ENCODE results near the gene TBXA2R.
"Not testable (repeated sequence)": the region's sequence is repeated elsewhere in the genome, so short reads cannot be mapped to it uniquely, and the experiment has no call there.

TBXA2R gene

DNA sequence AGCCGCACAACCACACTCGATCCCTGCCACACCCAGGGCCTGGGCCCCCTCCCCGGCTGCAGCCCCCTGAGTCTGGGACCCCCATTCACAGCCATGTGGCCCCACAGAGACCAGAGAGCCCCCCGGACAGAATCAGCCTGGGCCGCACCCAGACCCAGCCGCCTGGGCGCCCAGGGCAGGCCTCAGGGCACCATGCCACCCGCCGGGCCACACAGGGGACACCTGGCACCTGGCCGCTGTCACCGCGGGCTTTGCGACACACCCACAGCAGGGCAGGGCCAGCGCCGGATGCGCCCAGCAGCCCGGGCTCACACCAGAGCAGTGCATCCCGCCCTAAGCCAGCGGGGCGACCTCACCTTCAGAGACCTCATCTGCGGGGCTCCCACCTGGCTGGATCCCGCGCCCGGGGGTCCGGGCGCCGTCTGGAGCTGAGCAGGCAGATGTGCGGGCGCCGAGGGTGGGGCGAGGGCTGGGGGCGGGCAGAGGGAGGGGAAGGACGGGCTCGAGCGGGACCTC is 443 bp downstream of the TBXA2R start:
- no peak for DNase-seq

DNA sequence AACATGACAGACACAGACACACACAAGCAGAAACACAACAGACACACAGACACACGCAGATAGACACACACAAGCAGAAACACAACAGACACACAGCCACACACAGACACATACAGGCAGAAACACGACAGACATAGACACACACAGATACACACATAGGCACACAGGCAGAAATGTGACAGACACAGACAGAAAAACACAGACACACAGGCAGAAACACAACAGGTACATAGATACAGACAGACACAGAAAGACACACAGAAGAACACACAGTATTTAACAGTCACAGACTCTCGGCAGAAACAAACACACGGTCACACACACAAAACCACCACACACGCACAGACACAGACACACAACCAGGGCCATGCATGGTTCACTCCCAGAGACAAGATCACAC is 905 bp downstream of the TBXA2R start:
- DNase-seq = no peak

DNA sequence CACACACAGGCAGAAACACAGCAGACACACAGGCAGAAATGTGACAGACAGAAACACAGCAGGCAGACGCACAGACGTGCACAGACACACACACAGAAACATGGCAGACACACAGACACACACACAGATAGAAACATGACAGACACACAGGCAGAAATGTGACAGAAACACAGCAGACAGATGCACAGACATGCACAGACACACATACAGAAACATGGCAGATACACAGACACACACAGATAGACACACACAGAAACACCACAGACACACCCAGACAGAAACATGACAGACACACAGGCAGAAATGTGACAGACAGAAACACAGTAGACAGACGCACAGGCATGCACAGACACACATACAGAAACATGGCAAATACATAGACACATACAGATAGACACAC is 1.3 kb downstream of the TBXA2R start:
- DNase-seq = no peak

DNA sequence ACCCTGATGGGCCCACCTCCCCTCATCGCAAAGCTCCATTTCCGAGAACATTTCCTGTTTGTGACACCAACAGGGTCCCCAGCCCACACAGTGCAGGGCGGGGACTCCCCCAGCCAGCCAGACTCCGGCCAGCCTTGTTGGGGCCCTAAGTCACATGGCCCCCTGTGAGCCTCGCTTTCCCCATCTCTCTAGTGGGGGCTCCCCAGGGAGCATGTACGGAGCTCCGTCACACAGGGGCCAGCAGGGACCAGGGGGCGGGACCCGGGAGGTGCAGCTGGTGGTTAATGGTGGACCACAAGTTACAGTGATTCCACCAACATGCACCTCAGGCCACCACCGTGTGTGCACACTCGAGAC is 1.7 kb downstream of the TBXA2R start:
- no peak for DNase-seq

DNA sequence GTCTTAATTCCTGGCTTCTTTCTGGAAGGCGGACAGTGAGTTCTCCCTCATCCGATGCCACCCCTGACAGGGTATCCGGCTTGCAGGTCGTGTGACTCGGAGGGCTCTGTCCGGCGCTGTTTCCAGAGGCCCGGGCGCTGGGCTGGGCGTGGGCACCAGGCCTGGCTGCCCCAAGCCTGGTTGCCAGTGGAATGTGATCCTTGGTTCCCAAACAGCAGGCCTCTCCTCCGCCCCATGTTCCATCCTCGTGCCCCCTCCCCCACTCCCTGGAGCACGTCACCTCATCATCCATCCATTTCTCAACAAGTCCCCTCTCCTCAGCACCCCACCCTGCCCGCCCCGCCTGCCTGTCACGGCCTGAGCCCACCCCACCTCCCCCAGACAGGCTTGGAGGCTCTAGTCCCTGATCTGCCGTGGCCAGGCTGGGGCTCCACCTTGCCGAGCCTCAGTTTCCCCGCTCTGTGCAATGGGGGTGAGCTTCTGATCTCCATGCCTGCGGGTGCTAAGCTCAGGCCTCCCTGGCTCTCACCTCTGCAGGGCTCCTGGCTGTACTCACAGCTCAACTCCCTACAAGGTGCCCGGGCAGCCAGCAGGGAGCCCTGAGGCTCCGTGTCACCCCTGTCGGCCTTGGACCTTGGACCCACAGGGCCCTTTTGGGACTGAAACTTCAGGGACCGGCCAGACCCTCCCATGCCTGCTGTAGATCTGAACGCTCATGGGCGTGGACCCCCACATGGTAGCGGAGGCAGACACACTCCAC is 2.3 kb downstream of the TBXA2R start:
- no peak for DNase-seq

DNA sequence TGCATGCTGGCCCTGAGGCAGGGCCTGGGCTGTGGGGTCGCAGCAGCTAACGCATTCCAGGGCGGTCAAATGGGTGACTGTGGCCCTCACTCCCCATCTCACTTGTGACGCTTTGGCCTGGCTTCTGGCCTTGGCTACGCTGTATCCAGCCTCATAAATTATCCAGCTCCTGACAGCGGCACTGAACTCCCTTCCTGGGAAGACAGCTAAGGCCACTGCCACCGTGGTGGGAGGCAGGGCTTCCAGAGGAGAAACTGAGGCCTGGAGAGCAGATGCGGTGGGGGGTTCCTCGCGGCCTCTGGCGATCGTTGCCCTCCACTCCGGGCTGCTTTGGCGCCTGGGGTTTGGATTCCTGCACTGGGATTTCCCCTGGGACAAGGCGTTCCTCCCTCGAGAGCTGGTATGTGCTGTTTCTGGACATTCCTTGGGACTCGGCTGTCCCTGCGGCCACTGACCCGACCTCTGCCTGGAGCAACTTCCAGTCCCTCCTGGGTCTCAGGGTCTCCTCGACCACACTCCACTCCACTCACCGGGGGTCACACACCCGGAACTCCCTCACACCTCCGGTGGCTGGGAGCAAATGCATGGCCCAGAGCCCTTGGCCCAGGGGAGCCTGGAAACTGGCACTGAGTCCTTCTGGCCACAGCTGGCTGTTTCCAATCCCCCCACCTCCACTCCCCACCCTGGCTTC is 3.4 kb downstream of the TBXA2R start:
- DNase-seq = peak; percentile 66

DNA sequence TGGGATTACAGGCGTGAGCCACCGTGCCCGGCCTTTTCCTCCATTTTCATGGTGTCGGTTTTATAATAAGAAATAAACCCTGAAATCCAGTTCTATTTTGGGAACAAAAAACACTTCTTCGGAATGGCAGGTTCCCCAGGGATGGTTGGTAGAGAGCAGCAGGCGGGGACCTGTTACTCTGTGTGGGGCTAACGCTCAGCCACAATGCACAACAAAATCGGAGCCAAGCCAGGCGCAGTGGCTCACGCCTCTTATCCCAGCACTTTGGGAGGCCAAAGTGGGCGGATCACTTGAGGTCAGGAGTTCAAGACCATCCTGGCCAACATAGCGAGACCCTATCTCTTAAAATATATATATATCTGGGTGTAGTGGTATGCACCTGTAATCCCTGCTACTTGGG is 5.7 kb downstream of the TBXA2R start:
- DNase-seq = no peak

DNA sequence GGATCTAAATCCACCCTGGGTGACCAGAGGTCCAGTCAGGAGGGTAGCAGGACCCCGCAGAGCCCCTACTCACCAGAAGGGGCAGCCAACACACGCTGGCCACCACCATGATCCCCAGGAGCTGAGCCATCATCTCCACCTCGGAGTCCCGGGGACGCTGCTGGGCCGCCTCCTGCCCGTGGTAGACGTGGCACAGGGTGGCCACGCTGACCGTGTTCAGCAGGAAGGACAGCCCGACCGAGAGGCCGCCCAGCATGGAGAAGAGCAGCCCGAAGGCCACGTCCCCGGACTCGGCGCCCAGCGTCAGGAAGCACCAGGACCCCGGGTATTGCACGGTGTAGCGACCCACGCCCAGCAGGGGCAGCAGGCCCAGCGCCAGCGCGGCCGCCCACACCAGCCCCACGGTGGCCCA is 6.9 kb downstream of the TBXA2R start:
- no peak for DNase-seq

DNA sequence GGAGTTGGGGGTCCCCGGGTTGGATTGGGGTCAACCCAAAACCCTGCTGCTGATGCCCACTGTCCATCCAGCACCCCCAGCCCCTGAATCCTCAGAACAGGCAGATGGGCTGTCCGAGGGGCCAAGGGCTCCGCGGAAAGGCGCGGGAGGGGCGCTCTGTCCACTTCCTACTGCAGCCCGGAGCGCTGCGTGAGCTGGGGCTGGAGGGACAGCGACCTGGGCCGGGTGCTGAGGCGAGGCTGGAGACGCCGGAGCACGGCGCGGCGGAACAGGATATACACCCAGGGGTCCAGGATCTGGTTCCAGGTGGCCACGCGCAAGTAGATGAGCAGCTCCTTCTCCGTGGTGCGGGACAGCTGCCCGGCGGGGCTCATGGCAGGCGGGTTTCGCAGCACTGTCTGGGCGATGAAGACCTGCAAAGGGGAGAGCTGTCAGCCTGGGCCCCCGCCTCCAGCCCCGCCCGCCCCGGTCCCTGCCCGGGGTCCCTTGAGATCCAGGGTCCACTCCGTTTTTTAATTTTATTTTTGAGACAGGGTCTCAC is 11.1 kb downstream of the TBXA2R start:
- no peak for DNase-seq

DNA sequence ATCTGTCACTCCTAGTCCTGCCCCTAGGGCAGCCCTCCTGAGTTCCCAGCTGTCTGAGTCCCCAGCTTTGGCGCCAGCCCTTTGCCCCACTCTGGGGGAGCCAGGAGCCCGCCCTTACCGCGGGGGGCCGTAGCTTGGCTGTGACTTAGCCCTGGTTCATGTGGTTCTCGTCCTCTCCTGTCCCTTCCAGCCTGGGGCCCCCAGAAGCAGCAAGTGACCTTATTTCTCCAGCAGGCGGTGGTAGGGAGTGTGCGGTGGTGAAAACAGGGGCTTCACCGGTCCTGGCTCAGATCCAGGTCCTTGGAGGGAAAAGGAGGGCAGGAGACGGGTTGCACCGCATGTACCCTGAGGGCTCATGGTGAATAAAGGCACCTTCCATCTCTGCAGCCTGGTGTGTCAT is 13.5 kb downstream of the TBXA2R start:
- DNase-seq = no peak

DNA sequence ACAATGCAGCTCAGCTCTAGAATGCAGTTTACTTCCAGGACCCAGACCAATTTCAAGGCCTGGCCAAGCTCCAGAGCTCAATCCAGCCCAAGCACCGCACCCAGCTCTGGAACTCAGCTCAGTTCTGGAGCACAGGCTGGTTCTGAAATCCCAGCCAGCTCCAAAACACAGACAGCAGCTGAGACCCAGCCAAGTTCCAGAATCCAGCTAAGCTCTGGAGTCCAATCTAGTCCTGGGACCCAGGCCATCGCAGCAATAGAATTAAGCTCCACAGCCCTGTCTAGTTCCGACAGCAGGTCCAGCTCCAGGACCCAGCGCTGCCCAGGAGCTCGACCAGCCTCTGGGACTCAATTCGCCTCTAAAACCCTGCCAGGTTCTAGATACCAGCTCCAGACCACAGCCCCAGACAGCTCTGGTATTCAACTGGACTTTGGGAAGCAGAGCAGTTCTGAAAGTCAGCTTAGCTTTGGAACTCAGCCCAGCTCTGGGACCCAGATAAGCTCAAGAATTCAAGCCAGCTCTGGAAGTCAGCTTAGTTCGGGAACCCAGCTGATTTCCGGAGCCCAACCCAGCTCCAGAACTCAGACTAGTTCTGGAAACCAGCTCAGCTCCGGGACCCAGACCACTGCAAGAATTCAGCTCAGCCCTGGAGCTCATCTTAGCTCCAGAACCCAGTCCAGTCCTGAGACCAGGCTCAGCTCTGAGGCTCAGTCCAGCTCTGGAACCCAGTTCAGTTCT is 14.6 kb downstream of the TBXA2R start:
- DNase-seq = no peak

DNA sequence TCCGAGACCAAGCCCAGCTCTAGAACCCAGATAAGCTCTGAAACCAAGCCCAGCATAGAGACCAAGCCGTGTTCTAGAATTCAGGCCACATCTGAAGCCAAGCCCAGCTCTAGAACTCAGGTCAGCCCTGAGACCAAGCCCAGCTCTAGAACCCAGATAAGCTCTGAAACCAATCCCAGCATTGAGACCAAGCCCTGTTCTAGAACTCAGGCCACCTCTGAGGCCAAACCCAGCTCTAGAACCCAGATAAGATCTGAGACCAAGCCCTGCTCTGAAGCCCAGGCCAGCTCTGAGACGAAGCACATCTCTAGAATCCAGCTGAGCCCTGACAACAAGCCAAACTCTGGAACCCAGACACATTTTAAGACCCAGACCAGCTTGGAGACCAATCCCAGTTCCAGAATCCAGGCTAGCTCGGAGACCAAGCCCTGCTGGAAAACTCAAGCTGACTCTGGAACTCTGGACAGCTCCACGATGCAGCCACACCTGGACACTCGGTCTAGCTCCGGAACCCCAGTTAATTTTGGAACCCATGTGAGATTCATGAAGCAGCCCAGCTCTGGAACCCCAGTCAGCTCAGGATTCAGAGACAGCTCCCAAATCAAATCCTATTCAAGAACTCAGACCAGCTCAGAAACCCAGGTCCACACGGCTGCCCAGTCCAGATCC is 15.6 kb downstream of the TBXA2R start:
- DNase-seq = no peak

DNA sequence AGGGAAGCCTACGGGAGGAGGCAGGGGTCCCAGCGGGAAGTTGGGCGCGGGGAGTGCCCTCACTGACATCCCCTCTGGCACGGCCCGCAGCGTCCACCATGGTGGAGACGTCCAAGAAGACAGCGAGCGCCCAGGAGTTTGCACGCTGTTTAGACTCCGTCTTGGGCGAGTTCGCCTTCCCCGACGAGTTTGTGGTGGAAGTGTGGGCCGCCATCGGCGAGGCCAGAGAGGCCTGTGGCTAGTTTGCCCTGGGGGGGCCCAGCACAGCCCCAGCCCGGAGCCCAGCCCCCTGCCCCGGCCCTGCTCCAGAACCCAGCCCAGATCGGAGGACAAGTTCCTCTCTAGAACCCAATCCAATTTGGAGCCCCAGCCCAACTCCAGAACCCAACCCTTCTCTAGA is 16.7 kb downstream of the TBXA2R start:
- no peak for DNase-seq

DNA sequence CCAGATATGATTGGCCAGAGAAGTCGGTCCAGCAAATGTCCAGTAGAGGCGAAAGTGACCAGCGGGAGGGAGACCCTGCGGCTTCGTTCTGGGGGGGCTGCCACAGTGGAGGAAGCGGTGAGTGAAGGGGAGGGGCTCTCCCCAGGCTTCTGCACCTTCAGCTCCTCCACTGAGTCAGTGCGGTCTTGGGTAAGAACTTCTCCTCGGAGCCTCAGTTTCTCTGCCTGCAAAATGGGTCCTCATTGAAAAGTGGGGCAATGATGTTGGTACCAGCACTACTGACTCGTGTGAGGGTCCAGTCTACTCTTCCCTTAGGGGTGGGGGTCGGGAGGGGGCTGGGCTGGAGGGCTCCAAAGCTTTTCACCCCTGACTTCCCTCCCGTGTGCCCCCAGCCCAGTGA is 17.2 kb downstream of the TBXA2R start:
- DNase-seq = no peak

DNA sequence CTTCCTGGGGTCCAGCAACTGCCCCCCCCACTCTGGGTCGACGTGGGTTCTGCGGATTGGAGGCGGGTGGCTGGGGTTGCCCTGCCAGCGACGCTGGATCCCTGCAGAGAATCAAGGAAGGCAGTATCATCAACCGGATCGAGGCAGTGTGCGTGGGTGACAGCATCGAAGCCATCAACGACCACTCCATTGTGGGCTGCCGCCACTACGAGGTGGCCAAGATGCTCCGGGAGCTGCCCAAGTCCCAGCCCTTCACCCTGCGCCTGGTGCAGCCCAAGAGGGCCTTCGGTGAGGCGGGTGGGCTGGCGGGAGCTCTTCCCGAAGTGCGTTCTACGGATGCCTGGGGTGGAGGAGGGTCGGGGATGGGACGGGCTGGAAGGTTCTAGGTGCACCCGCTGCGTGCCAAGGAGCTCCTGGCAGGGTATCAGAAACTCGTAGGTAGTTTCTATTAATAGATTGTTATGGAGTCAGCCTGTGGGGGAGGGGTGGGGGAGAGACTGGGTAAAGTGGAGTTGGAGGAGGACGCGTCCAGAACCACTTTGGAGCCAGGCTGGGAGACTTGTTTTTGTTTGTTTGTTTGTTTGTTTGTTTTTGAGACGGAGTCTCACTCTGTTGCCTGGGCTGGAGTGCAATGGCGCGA is 19.8 kb downstream of the TBXA2R start:
- no peak for DNase-seq

DNA sequence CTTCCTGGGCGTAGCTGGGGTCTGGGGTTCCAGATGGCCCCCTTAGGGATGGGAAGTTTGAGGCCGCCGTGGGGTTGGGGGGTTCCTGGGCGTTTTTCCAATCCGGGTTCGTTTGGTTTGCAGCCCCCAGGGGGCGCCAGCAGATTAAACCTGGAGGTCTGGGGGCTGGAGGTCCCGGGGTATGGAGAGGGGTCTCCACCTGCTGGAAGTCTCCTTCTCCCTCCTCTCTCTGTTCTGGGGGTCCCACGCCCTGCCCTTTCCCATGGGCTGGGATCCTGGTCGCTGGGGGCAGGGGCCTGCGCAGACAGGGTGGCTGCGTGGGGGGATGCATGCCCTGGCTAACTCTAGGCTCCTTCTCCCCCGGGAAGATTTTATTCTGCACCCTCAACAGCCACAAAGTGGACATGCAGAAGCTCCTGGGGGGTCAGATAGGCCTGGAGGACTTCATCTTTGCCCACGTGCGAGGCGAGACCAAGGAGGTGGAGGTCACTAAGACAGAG is 20.5 kb downstream of the TBXA2R start:
- DNase-seq = no peak

DNA sequence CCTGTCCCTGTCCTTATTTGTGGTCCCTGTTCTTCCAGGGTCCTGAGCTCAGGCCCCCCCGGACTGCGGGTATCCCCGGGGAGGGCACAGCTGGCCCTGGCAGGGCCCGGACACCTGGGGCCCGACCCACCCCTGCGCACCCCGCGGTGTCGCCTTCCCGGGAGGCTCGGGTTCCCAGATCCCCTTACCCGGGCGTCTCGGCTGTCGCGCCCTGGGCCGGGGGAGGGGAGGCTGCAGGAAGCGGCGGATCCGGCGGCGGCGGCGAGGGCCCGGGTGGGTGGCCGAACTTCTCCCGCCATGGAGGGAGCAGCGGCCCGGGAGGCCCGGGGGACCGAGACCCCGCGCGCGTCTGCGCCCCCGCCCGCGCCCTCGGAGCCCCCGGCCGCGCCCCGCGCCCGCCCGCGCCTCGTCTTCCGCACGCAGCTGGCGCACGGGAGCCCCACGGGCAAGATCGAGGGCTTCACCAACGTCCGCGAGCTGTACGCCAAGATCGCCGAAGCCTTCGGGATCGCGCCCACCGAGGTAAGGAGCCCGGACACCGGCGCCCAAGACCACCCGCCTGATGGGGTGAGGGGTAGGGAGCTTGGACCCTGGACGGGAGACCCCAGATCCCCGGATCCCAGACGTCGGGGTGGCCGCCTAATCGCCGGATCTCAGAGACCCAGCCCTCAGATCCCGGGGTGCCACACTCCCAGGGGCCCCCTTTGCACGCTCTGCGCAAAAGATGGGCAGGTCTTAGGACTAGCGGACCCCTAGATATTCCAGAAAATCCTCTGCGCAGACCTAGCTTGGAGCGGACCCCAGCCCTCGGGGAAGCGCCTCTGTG is 21.2 kb downstream of the TBXA2R start, which contains the start of gene GIPC3:
GIPC3 (plus strand) TSS at position 178 of the 826 bp plus-strand sequence; CDS start at position 298, 120 bp downstream.
- no peak for DNase-seq

DNA sequence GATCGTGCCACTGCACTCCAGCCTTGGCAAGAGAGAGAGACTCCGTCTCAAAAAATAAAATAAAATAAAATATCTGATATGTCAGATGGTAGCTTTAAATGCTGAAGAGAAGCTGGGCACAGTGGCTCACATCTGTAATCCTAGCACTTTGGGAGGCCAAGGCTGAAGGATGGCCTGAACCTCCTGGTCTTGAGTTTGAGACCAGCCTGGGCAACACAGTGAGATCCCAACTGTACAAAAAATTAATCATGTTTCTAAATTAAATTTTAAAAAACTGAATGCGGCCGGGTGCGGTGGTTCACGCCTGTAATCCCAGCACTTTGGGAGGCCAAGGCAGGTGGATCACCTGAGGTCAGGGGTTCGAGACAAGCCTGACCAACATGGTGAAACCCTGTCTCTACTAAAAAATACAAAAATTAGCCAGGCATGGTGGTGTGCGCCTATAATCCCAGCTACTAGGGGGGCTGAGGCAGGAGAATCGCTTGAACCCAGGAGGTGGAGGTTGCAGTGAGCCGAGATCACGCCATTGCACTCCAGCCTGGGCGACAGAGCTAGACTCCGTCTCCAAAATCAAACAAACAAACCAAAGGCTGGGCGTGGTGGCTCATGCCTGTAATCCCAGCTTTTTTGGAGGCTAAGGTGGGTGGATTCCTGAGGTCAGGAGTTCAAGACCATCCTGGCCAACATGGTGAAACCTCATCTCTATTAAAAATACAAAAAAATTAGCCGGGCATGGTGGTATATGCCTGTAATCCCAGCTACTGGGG is 22.5 kb downstream of the TBXA2R start:
- not testable (repeated sequence) for DNase-seq

DNA sequence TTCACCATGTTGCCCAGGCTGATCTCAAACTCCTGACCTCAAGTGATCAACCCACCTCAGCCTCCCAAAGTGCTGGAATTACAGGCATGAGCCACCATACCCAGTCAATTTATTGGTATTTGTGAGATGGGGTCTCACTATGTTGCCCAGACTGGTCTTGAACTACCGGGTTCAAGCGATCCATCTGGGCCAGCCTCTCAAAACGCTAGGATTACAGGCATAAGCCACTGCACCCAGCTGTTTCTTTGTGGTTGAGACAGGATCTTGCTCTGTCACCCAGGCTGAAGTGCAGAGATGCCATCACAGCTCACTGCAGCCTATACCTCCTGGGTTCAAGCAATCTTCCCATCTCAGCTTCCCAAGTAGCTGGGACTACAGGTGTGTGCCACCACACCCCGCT is 24.9 kb downstream of the TBXA2R start:
- DNase-seq = not testable (repeated sequence)
